ENCODE measurements around the gene PGM5.
"Not testable (repeated sequence)": the region's sequence is repeated elsewhere in the genome, so short reads cannot be mapped to it uniquely, and the experiment has no call there.

Gene PGM5

GRCh38 chr9:68415065-68415464 lies 58.7 kb downstream of the PGM5 start:
- DNase-seq; H3F3A ChIP-seq (ENCODE audit: insufficient read depth, low read length); H3K4me1 ChIP-seq (ENCODE audit: low read length); H2AFZ ChIP-seq (ENCODE audit: low read length); H3K4me2 ChIP-seq (ENCODE audit: low read depth, low read length); H3K27ac ChIP-seq (ENCODE audit: low read length); H3K9ac ChIP-seq (ENCODE audit: low read length); H3K9me3 ChIP-seq (replicated peaks; ENCODE audit: insufficient read depth, low read length); H3K79me2 ChIP-seq (ENCODE audit: low read length); H3K27me3 ChIP-seq (replicated peaks; ENCODE audit: insufficient read depth, low read length); H4K20me1 ChIP-seq (ENCODE audit: insufficient read depth, low read length); H3K9me2 ChIP-seq (replicated peaks; ENCODE audit: insufficient read depth, low read length); H3K36me3 ChIP-seq (replicated peaks; ENCODE audit: insufficient read depth, low read length); H3K4me3 ChIP-seq (ENCODE audit: low read length): not testable (repeated sequence)

GRCh38 chr9:68416936-68417564 lies 60.6 kb downstream of the PGM5 start:
- Histone ChIP-seq H3K27me3 (replicated peaks; ENCODE audit: insufficient read depth, low read length) (no peaks in the 10 kb centered on the region), H3F3A (ENCODE audit: insufficient read depth, low read length) (no peaks in the 10 kb centered on the region), H3K9ac (ENCODE audit: low read length) (no peak overlapping the region), H3K4me1 (ENCODE audit: low read length) (no peaks in the 10 kb centered on the region), H4K20me1 (ENCODE audit: insufficient read depth, low read length) (no peaks in the 10 kb centered on the region), H3K9me3 (replicated peaks; ENCODE audit: insufficient read depth, low read length) (no peaks in the 10 kb centered on the region), H3K4me3 (ENCODE audit: low read length) (no peak overlapping the region), H2AFZ (ENCODE audit: low read length) (no peak overlapping the region), H3K79me2 (ENCODE audit: low read length) (no peaks in the 10 kb centered on the region), H3K36me3 (replicated peaks; ENCODE audit: insufficient read depth, low read length) (no peaks in the 10 kb centered on the region), H3K27ac (ENCODE audit: low read length) (no peak overlapping the region), H3K4me2 (ENCODE audit: low read depth, low read length) (no peak overlapping the region), H3K9me2 (replicated peaks; ENCODE audit: insufficient read depth, low read length) (no peaks in the 10 kb centered on the region)
- TF ChIP-seq EZH2phosphoT487 (IDR thresholded peaks at IDR 0.05; ENCODE audit: low read length) (no peak), CTCF (IDR thresholded peaks at IDR 0.05; ENCODE audit: low read length) (peak; percentile 46), EZH2 (optimal IDR thresholded peaks at IDR 0.05; ENCODE audit: low read depth, low read length) (no peak)
- DNase-seq = peak; percentile 24

DNA sequence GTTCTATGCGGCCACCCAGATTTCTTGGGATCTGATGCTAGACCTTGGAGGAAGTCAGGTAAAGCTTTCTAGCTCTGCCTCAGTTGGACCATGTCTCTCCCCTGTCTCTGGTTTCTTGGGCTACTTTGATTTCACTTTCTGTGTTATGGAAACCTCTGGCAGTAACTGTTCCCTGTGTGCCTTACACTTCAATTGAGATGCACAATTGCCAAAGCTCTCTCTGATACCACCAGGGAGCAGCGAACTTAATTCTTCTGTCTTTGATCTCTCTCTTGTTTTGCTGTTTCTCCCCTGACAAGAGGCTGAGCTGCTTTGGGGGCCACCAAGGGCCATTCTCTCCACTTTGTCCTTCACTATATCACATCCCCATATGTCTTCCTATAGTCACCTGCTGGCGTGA lies 61.4 kb downstream of the PGM5 start:
- H3K4me1 ChIP-seq (ENCODE audit: low read length) = no peaks in the 10 kb centered on the region
- H3K9me2 ChIP-seq (replicated peaks; ENCODE audit: insufficient read depth, low read length) = no peaks in the 10 kb centered on the region
- no peak overlapping the region for H3K4me3 ChIP-seq (ENCODE audit: low read length)
- no peak overlapping the region for H3K27ac ChIP-seq (ENCODE audit: low read length)
- H2AFZ ChIP-seq (ENCODE audit: low read length) = no peak overlapping the region
- H4K20me1 ChIP-seq (ENCODE audit: insufficient read depth, low read length) = no peaks in the 10 kb centered on the region
- DNase-seq = no peak
- no peaks in the 10 kb centered on the region for H3K9me3 ChIP-seq (replicated peaks; ENCODE audit: insufficient read depth, low read length)
- no peaks in the 10 kb centered on the region for H3K27me3 ChIP-seq (replicated peaks; ENCODE audit: insufficient read depth, low read length)
- H3F3A ChIP-seq (ENCODE audit: insufficient read depth, low read length) = no peaks in the 10 kb centered on the region
- H3K79me2 ChIP-seq (ENCODE audit: low read length) = no peaks in the 10 kb centered on the region
- no peak for TF ChIP-seq CTCF (IDR thresholded peaks at IDR 0.05; ENCODE audit: low read length)
- no peak for TF ChIP-seq EZH2 (optimal IDR thresholded peaks at IDR 0.05; ENCODE audit: low read depth, low read length)
- no peak for TF ChIP-seq EZH2phosphoT487 (IDR thresholded peaks at IDR 0.05; ENCODE audit: low read length)
- no peak overlapping the region for H3K9ac ChIP-seq (ENCODE audit: low read length)
- no peaks in the 10 kb centered on the region for H3K36me3 ChIP-seq (replicated peaks; ENCODE audit: insufficient read depth, low read length)
- H3K4me2 ChIP-seq (ENCODE audit: low read depth, low read length) = no peak overlapping the region

DNA sequence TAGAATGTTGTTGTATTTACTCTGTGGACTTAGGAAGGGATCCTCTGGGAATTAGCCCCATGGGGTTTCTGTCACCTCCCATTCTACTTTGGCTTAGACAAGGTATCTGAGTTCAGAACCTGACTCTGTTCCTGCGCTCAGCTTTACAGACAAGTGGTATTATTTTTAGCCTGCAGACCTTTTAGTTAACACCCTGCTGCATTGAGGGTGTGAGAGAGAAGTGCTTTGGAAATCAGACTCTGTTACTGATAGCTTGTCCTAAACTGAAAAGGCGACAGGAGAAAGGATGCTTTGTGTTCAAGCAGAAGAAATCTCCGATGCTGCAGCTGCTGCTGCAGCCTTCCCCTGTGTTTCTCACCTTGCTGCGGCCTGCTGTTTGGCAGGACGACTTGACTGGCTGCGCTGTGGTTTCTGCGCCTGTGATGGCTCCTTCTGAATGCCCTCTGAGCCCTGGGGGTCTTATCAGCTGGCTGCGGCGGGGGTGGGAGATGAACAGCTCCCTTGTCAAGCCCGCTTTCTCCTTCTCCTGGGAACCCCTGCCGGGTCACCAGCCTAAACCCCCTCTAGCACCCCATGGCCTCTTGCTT lies 61.9 kb downstream of the PGM5 start:
- Histone ChIP-seq H3K9me3 (replicated peaks; ENCODE audit: insufficient read depth, low read length) (no peaks in the 10 kb centered on the region), H3K4me2 (ENCODE audit: low read depth, low read length) (no peak overlapping the region), H3K9ac (ENCODE audit: low read length) (no peak overlapping the region), H3K4me3 (ENCODE audit: low read length) (no peak overlapping the region), H2AFZ (ENCODE audit: low read length) (no peak overlapping the region), H3K79me2 (ENCODE audit: low read length) (no peaks in the 10 kb centered on the region), H3K36me3 (replicated peaks; ENCODE audit: insufficient read depth, low read length) (no peaks in the 10 kb centered on the region), H3K9me2 (replicated peaks; ENCODE audit: insufficient read depth, low read length) (no peaks in the 10 kb centered on the region), H3F3A (ENCODE audit: insufficient read depth, low read length) (no peaks in the 10 kb centered on the region), H4K20me1 (ENCODE audit: insufficient read depth, low read length) (no peaks in the 10 kb centered on the region), H3K27ac (ENCODE audit: low read length) (no peak overlapping the region), H3K4me1 (ENCODE audit: low read length) (no peaks in the 10 kb centered on the region), H3K27me3 (replicated peaks; ENCODE audit: insufficient read depth, low read length) (no peaks in the 10 kb centered on the region)
- TF ChIP-seq EZH2 (optimal IDR thresholded peaks at IDR 0.05; ENCODE audit: low read depth, low read length) (no peak), EZH2phosphoT487 (IDR thresholded peaks at IDR 0.05; ENCODE audit: low read length) (no peak), CTCF (IDR thresholded peaks at IDR 0.05; ENCODE audit: low read length) (no peak)
- DNase-seq = no peak

All from MM.1S (cell line).